Right atrium auricular region (tissue), 2 donors: ENCODE measurements around the gene ATP2B2. TPM values are rescaled to one million over a fixed set of nuclear protein-coding genes. Genes with fewer than 3 reads are reported as not detected.

ENCODE experiments used
- DNase-seq: peaks from one replicate; pipeline ENCODE4 v3.0.0-alpha.2; 2019; ENCODE audit warnings: low spot score
- H3K27ac ChIP-seq, 2 donors: fragments of 200-600 bp; sonication (generic); 1 replicate in 1 of 2; 2 replicates in 1 of 2; pipeline ENCODE4 v1.5.1; 2016 to 2019
- H3K27me3 ChIP-seq, 2 donors: fragments of 200-600 bp; sonication (generic); one replicate each; pipeline versions ENCODE4 v1.5.1 to v1.6.0; 2017 to 2019
- H3K36me3 ChIP-seq: fragments of 200-600 bp; sonication (generic); one replicate; pipeline ENCODE4 v1.5.1; 2016
- H3K4me1 ChIP-seq, 2 donors: fragments of 200-600 bp; sonication (generic); one replicate each; pipeline versions ENCODE4 v1.5.1 to v1.6.0; 2017 to 2019
- H3K4me3 ChIP-seq, 2 donors: fragments of 200-600 bp; sonication (generic); 1 replicate in 1 of 2; 2 replicates in 1 of 2; pipeline ENCODE4 v1.5.1; 2017 to 2019; ENCODE audit warnings: mild to moderate bottlenecking in 1 of 2, moderate library complexity in 1 of 2
- H3K9me3 ChIP-seq, 2 donors: fragments of 200-600 bp; sonication (generic); one replicate each; pipeline ENCODE4 v1.5.1; 2019
- CTCF ChIP-seq, 2 donors: fragments of 200-600 bp; sonication (generic); IDR thresholded peaks; one replicate each; pipeline ENCODE4 v1.5.1; 2019; ENCODE audit warnings: antibody characterized with exemption in 2 of 2
- total RNA-seq, 2 donors: library from RNA; depleted of rRNA; stranded (reverse); fragments of >200 nt; gene quantifications; one replicate each; pipeline ENCODE4 v1.1.0, GENCODE V29; 2016

ATP2B2 gene
- total RNA-seq, 2 donors from 2014 or later, result 0.12 to 0.15 TPM

- H3K9me3 ChIP-seq, result peaks cover 0 to 6% of the 10 kb centered on the region in 2 donors
- H3K36me3 ChIP-seq, result no peaks in the 10 kb centered on the region
- H3K27me3 ChIP-seq, result no peaks in the 10 kb centered on the region
- no peak overlapping the region for H3K27ac ChIP-seq
- DNase-seq, result no peak
- no peak for TF ChIP-seq CTCF (IDR thresholded peaks at IDR 0.05)
- no peak overlapping the region for H3K4me3 ChIP-seq
- H3K4me1 ChIP-seq, result peaks cover 0 to 12% of the 10 kb centered on the region in 2 donors
Observed at GRCh38 chr3:10375296-10376053, 129.9 kb downstream of the ATP2B2 start.

- H3K4me3 ChIP-seq, result no peak overlapping the region
- no peaks in the 10 kb centered on the region for H3K27me3 ChIP-seq
- peaks cover 0 to 12% of the 10 kb centered on the region in 2 donors for H3K4me1 ChIP-seq
- no peak for TF ChIP-seq CTCF (IDR thresholded peaks at IDR 0.05)
- no peak for DNase-seq
- H3K27ac ChIP-seq, result no peak overlapping the region
- peaks cover 0 to 6% of the 10 kb centered on the region in 2 donors for H3K9me3 ChIP-seq
- H3K36me3 ChIP-seq, result no peaks in the 10 kb centered on the region
Observed at GRCh38 chr3:10374311-10374710, 131.1 kb downstream of the ATP2B2 start.

- no peak for DNase-seq
- Histone ChIP-seq H3K4me1 (peaks cover 0 to 12% of the 10 kb centered on the region in 2 donors), H3K9me3 (peaks cover 0 to 6% of the 10 kb centered on the region in 2 donors), H3K4me3 (no peak overlapping the region), H3K27ac (no peak overlapping the region), H3K27me3 (no peaks in the 10 kb centered on the region), H3K36me3 (no peaks in the 10 kb centered on the region)
- TF ChIP-seq CTCF (IDR thresholded peaks at IDR 0.05), result no peak
Observed at GRCh38 chr3:10373686-10374261, 131.6 kb downstream of the ATP2B2 start.

GRCh38 chr3:10371789-10372188 lies 133.6 kb downstream of the ATP2B2 start:
- Histone ChIP-seq H3K36me3 (no peaks in the 10 kb centered on the region), H3K4me1 (peaks cover 0 to 4% of the 10 kb centered on the region in 2 donors), H3K9me3 (peaks cover 0 to 6% of the 10 kb centered on the region in 2 donors), H3K27ac (no peak overlapping the region), H3K27me3 (no peaks in the 10 kb centered on the region), H3K4me3 (no peak overlapping the region)
- DNase-seq, result no peak
- TF ChIP-seq CTCF (IDR thresholded peaks at IDR 0.05), result no peak

GRCh38 chr3:10371167-10371566 lies 134.2 kb downstream of the ATP2B2 start:
- Histone ChIP-seq H3K4me3 (no peak overlapping the region), H3K4me1 (no peaks in the 10 kb centered on the region)

More at GRCh38 chr3:10371167-10371566, 134.2 kb downstream of the ATP2B2 start:
- H3K9me3 ChIP-seq, result peaks cover 0 to 6% of the 10 kb centered on the region in 2 donors
- TF ChIP-seq CTCF (IDR thresholded peaks at IDR 0.05), result no peak
- DNase-seq, result no peak
- H3K36me3 ChIP-seq, result no peaks in the 10 kb centered on the region
- no peak overlapping the region for H3K27ac ChIP-seq
- H3K27me3 ChIP-seq, result no peaks in the 10 kb centered on the region
